ENCODE data around the gene HIVEP3.

- TF ChIP-seq CTCF (IDR thresholded peaks at IDR 0.05) = no peak
- TF ChIP-seq EP300 (IDR thresholded peaks at IDR 0.05) = no peak
- TF ChIP-seq POLR2A (IDR thresholded peaks at IDR 0.05; ENCODE audit: low read depth) = no peak
These were observed 216.0 kb downstream of the HIVEP3 start for GRCh38 chr1:41702771-41703170.
